ENCODE data around the gene OR2AG1.
A peak's percentile ranks its signal among the peaks of the same experiment; 100 is the strongest.

DNA sequence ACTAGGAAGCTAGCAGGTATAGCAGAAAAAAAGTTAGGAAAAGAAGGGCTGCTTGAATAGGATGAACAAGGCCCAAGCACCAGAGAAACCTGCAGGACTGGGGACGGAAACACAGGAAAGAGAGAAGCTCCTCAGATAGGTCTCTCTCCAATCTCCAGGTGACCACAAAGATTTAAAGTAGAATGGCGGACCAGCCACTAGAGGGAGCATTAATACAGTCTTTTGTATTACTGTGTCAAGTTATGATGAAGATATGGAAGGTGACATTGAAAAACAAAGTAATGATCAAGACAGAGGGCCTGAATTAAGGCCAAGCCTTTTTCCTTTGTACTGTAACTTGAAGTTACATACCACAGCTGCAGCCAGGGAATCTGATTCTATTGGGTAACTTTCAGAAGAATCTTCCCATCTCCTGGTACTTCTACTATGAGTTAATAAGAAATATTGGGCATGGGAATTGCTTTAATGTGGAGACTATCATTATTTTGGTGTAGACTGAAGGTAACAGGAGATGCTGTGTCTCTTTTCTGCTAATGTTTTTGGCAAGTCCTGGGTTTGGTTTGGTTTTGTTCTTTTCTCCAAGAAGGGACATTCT, 44.9 kb upstream of the OR2AG1 start:
- TF ChIP-seq, protein P1, sequence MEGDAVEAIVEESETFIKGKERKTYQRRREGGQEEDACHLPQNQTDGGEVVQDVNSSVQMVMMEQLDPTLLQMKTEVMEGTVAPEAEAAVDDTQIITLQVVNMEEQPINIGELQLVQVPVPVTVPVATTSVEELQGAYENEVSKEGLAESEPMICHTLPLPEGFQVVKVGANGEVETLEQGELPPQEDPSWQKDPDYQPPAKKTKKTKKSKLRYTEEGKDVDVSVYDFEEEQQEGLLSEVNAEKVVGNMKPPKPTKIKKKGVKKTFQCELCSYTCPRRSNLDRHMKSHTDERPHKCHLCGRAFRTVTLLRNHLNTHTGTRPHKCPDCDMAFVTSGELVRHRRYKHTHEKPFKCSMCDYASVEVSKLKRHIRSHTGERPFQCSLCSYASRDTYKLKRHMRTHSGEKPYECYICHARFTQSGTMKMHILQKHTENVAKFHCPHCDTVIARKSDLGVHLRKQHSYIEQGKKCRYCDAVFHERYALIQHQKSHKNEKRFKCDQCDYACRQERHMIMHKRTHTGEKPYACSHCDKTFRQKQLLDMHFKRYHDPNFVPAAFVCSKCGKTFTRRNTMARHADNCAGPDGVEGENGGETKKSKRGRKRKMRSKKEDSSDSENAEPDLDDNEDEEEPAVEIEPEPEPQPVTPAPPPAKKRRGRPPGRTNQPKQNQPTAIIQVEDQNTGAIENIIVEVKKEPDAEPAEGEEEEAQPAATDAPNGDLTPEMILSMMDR (conservative IDR thresholded peaks at IDR 0.05; ENCODE audit: low read depth, low read length) = peak; percentile 74
- no peak for TF ChIP-seq EZH2 (IDR thresholded peaks at IDR 0.05; ENCODE audit: borderline replicate concordance, low read depth, low read length, poor library complexity, severe bottlenecking)
